ENCODE data around the gene CD300LF. TPM values are rescaled to one million over a fixed set of nuclear protein-coding genes. Genes with fewer than 3 reads are reported as not detected.

CD300LF gene
- total RNA-seq, 1 donor from 2014 or later, result not detected

DNA sequence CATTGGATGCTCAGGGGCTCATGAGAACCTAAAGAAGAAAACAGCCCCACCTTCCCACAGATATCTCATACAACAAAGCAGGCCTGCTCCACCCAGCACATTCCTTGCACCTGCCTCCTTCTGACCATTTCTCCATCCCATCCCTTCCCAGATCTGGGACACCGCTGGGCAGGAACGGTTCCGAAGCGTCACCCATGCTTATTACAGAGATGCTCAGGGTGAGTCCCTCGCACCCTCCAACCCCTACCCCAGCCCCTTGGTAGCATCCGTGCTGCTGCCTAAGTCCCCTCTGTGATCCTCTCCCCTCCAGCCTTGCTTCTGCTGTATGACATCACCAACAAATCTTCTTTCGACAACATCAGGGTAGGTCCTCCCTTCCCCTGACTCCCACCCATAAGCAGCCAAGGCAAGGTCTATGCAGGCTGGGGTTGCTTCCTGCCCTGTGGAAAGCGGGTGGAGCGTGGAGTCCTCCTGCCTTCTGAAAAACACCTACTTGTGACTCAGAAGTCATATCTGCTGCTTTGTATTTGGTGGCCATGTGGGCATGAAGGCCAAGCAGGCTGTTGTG lies 30.3 kb upstream of the CD300LF start:
- Mint-ChIP-seq H3K36me3 (ENCODE audit: insufficient read depth) (no peaks in the 10 kb centered on the region), H3K27ac (no peak overlapping the region), H3K9me3 (ENCODE audit: low read depth) (no peaks in the 10 kb centered on the region), H3K27me3 (peaks cover 5% of the 10 kb centered on the region), H3K4me3 (ENCODE audit: low read depth) (no peak overlapping the region), H3K4me1 (ENCODE audit: low read depth) (peaks cover 14% of the 10 kb centered on the region)
- no peak for DNase-seq (ENCODE audit: low spot score, unreplicated experiment)
- TF ChIP-seq, protein P1, sequence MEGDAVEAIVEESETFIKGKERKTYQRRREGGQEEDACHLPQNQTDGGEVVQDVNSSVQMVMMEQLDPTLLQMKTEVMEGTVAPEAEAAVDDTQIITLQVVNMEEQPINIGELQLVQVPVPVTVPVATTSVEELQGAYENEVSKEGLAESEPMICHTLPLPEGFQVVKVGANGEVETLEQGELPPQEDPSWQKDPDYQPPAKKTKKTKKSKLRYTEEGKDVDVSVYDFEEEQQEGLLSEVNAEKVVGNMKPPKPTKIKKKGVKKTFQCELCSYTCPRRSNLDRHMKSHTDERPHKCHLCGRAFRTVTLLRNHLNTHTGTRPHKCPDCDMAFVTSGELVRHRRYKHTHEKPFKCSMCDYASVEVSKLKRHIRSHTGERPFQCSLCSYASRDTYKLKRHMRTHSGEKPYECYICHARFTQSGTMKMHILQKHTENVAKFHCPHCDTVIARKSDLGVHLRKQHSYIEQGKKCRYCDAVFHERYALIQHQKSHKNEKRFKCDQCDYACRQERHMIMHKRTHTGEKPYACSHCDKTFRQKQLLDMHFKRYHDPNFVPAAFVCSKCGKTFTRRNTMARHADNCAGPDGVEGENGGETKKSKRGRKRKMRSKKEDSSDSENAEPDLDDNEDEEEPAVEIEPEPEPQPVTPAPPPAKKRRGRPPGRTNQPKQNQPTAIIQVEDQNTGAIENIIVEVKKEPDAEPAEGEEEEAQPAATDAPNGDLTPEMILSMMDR (IDR thresholded peaks at IDR 0.05; ENCODE audit: unreplicated experiment), result no peak

DNA sequence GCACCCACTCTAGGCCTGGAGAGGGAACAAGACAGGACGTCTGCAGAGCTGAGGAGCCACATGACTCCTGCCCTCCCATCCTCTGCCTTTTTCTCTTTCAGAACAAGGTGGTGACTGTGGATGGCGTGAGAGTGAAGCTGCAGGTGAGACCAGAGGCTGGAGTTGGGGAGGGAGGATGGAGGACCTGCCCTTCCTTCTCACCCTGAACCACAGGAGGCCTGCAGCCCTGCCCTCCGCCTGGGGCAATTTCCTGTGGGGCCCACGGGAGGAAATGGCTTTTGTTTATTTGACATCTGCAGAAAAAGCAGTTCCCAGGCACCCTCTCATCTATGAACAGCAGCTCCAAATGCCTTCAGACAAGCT lies 29.4 kb upstream of the CD300LF start:
- TF ChIP-seq, protein P1 (IDR thresholded peaks at IDR 0.05; ENCODE audit: unreplicated experiment), result no peak
- Mint-ChIP-seq H3K36me3 (ENCODE audit: insufficient read depth) (no peaks in the 10 kb centered on the region), H3K9me3 (ENCODE audit: low read depth) (no peaks in the 10 kb centered on the region), H3K27ac (no peak overlapping the region), H3K4me1 (ENCODE audit: low read depth) (peaks cover 21% of the 10 kb centered on the region), H3K27me3 (peaks cover 5% of the 10 kb centered on the region), H3K4me3 (ENCODE audit: low read depth) (no peak overlapping the region)
- DNase-seq (ENCODE audit: low spot score, unreplicated experiment), result no peak

- DNase-seq (ENCODE audit: low spot score, unreplicated experiment), result no peak
- H3K36me3 Mint-ChIP-seq (ENCODE audit: insufficient read depth), result no peaks in the 10 kb centered on the region
Observed at GRCh38 chr17:74740641-74741387, 28.1 kb upstream of the CD300LF start.

GRCh38 chr17:74740173-74740572 lies 27.4 kb upstream of the CD300LF start:
- Mint-ChIP-seq H3K4me1 (ENCODE audit: low read depth) (peaks cover 21% of the 10 kb centered on the region), H3K4me3 (ENCODE audit: low read depth) (no peak overlapping the region), H3K27me3 (peaks cover 9% of the 10 kb centered on the region), H3K9me3 (ENCODE audit: low read depth) (no peaks in the 10 kb centered on the region), H3K27ac (no peak overlapping the region), H3K36me3 (ENCODE audit: insufficient read depth) (no peaks in the 10 kb centered on the region)
- DNase-seq (ENCODE audit: low spot score, unreplicated experiment), result no peak
- TF ChIP-seq, protein P1 (IDR thresholded peaks at IDR 0.05; ENCODE audit: unreplicated experiment), result no peak

More at GRCh38 chr17:74740641-74741387, 28.1 kb upstream of the CD300LF start:
- peaks cover 9% of the 10 kb centered on the region for H3K27me3 Mint-ChIP-seq
- no peaks in the 10 kb centered on the region for H3K9me3 Mint-ChIP-seq (ENCODE audit: low read depth)
- TF ChIP-seq, protein P1 (IDR thresholded peaks at IDR 0.05; ENCODE audit: unreplicated experiment), result no peak
- H3K4me1 Mint-ChIP-seq (ENCODE audit: low read depth), result peaks cover 21% of the 10 kb centered on the region
- H3K4me3 Mint-ChIP-seq (ENCODE audit: low read depth), result no peak overlapping the region
- no peak overlapping the region for H3K27ac Mint-ChIP-seq

DNA sequence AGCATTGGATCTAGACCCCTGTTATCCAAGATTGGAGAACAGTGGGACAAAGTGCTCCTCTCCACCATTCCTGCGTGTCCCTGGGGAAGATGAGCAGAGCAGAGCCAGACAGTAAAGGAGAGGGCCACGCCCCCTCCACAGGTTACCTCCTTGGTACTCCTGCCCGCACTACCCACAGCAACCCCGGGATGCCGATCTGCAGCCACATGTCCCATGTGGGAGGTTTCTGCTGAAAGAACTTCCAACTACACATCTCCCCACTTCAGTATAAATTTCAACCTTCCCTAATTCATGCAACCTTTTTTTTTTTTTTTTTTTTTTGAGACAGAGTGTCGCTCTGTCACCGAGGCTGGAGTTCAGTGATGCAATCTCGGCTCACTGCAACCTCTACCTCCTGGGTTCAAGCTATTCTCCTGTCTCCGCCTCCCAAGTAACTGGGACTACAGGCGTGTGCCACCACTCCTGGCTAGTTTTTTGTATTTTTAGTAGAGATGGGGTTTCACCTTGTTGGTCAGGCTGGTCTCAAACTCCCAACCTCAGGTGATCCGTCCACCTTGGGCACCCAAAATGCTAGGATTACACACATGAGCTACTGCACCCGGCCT lies 26.6 kb upstream of the CD300LF start:
- peak overlapping the region; percentile 19 for H3K4me3 Mint-ChIP-seq (ENCODE audit: low read depth)
- H3K4me1 Mint-ChIP-seq (ENCODE audit: low read depth), result peaks cover 17% of the 10 kb centered on the region
- TF ChIP-seq, protein P1 (IDR thresholded peaks at IDR 0.05; ENCODE audit: unreplicated experiment), result no peak
- no peaks in the 10 kb centered on the region for H3K9me3 Mint-ChIP-seq (ENCODE audit: low read depth)
- H3K27ac Mint-ChIP-seq, result no peak overlapping the region
- DNase-seq (ENCODE audit: low spot score, unreplicated experiment), result no peak
- no peaks in the 10 kb centered on the region for H3K36me3 Mint-ChIP-seq (ENCODE audit: insufficient read depth)
- peaks cover 9% of the 10 kb centered on the region for H3K27me3 Mint-ChIP-seq
